Activated CD8-positive, alpha-beta T cell treated with anti-CD3 and anti-CD28 coated beads for 36 hours (primary cell): ENCODE data around the gene EIF4E3. TPM values are rescaled to one million over a fixed set of nuclear protein-coding genes. Genes with fewer than 3 reads are reported as not detected.

Experiments
- ATAC-seq: fragments of 200-7000 bp; cut with Tn5 transposase; one replicate; pipeline ENCODE4 v1.10.0; 2021; ENCODE audit warnings: mild to moderate bottlenecking, moderate library complexity
- CTCF ChIA-PET: fragments of 350-600 bp; sonication (Branson Sonifier 250); formaldehyde crosslinking; loops from one replicate; lab custom pipeline; 2021; ENCODE audit warnings: antibody characterized with exemption; lab: Charles Lee
- POLR2A ChIA-PET: fragments of 350-600 bp; sonication (Branson Sonifier 250); formaldehyde crosslinking; loops from one replicate; lab custom pipeline; 2021; ENCODE audit warnings: antibody characterized with exemption; lab: Charles Lee
- DNase-seq: peaks from one replicate; pipeline ENCODE4 v3.0.0-alpha.2; 2020
- H3K27ac Mint-ChIP-seq: one replicate; pipeline ENCODE4 v1.8.0; 2021; ENCODE audit warnings: mild to moderate bottlenecking, mixed read lengths
- H3K27me3 Mint-ChIP-seq: one replicate; pipeline ENCODE4 v1.8.0; 2021; ENCODE audit warnings: mixed read lengths
- H3K36me3 Mint-ChIP-seq: one replicate; pipeline ENCODE4 v1.8.0; 2021; ENCODE audit warnings: low read depth, mixed read lengths
- H3K4me1 Mint-ChIP-seq: one replicate; pipeline ENCODE4 v1.8.0; 2021; ENCODE audit warnings: low read depth, mixed read lengths
- H3K4me3 Mint-ChIP-seq: one replicate; pipeline ENCODE4 v1.8.0; 2021; ENCODE audit warnings: mild to moderate bottlenecking, moderate library complexity, mixed read lengths
- H3K9me3 Mint-ChIP-seq: one replicate; pipeline ENCODE4 v1.8.0; 2021; ENCODE audit warnings: mixed read lengths
- CTCF ChIP-seq: fragments of 200-600 bp; IDR thresholded peaks from one replicate; pipeline ENCODE4 v1.8.0; 2022; ENCODE audit warnings: antibody characterized with exemption, mild to moderate bottlenecking
- intact Hi-C: fragments of 100-400 bp; cut with micrococcal nuclease; formaldehyde crosslinking; loops from one replicate; pipeline ENCODE4 v1.10.0; 2022
- total RNA-seq, 2 experiments: library from RNA; stranded (reverse); gene quantifications; one replicate each; pipeline ENCODE4 v1.2.3, GENCODE V29; 2021

The EIF4E3 gene
- total RNA-seq, 2 experiments from 2014 or later, result 29.3 to 30.4 TPM

DNA sequence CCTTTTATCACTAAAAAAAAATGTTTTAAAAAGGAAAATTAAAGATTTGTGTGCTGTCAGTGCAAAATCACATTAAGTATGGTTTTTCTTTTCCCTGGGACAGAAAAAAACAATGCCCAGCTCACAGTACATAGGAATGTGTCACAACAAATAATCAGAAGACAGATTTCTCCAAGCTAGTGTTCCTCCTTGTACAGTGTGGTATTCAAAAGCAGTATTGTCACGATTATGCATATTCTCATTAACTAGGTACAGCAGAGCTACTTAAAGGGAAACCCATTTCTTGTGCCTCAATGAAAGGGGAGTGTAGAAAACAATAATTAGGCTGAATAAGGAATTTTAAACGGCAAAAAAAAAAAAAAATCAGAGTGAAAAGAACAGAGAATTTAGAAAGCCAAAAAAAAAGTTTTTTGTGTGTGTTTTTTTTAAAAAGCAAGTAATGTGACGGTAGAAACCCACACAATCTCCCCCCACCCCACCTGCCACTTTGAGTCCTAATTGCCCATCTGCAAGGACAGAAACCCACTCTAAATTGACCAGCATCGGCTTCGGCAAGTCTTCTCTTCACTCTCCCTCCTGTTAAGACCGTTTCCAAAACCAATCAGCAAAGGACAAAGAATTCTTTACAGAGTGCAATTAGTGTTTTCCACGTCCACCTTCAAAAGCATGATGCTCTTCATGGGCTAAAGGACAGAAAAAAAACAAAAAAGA, 41.0 kb downstream of the EIF4E3 start:
- no peak for TF ChIP-seq CTCF
- H3K4me1 Mint-ChIP-seq, result peaks cover 13% of the 10 kb centered on the region
- H3K27ac Mint-ChIP-seq, result peak overlapping the region; percentile 2
- H3K36me3 Mint-ChIP-seq, result peaks cover 17% of the 10 kb centered on the region
- ChIA-PET CTCF (interaction anchor here (1.1 to 2.0 kb wide), 4 partner anchors 10 to 1134 kb away, joined by 4 to 5 read pairs (median 4); no protein-coding TSS in a partner anchor), POLR2A (no interaction called here)
- no peak overlapping the region for H3K4me3 Mint-ChIP-seq
- ATAC-seq, result no peak
- intact Hi-C loops, result no loop called here
- DNase-seq, result no peak
- no peaks in the 10 kb centered on the region for H3K9me3 Mint-ChIP-seq
- no peaks in the 10 kb centered on the region for H3K27me3 Mint-ChIP-seq

- Mint-ChIP-seq H3K36me3 (peaks cover 1% of the 10 kb centered on the region), H3K4me1 (peaks cover 8% of the 10 kb centered on the region), H3K27ac (no peak overlapping the region), H3K4me3 (no peak overlapping the region), H3K9me3 (no peaks in the 10 kb centered on the region), H3K27me3 (no peaks in the 10 kb centered on the region)
- DNase-seq, result peak; percentile 74
- intact Hi-C loops, result no loop called here
- peak; percentile 84 for ATAC-seq
- TF ChIP-seq CTCF, result peak; percentile 63
- CTCF ChIA-PET, result interaction anchor here (0.6 to 2.2 kb wide), 34 partner anchors 12 to 1617 kb away, joined by 3 to 13 read pairs (median 4); no protein-coding TSS in a partner anchor
- POLR2A ChIA-PET, result interaction anchor here (0.7 kb wide), 1 partner anchor 198 kb away, joined by 3 read pairs; no protein-coding TSS in a partner anchor
Measured at GRCh38 chr3:71681224-71681668, 44.0 kb downstream of the EIF4E3 start.

DNA sequence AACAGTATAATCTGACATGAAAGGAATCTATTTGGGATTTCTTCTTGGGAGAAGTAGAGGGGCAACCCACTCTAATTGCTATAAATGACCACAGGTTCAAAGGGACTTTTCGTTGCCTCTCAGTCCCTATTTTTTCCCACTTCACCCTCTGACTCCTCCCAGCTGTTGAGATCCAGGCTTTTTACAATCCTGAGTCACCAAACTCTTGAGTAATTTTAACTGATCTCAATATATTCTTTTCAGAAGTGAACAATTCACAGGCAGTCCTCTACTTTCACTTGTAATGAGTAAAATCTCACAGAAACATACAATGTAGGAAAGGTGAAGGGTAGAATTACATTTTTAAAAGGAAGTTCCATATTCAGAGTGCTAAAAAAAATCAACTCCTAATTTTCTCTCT, 44.6 kb downstream of the EIF4E3 start:
- Mint-ChIP-seq H3K9me3 (no peaks in the 10 kb centered on the region), H3K4me1 (peaks cover 8% of the 10 kb centered on the region), H3K27me3 (no peaks in the 10 kb centered on the region), H3K27ac (no peak overlapping the region), H3K4me3 (no peak overlapping the region), H3K36me3 (peaks cover 4% of the 10 kb centered on the region)
- intact Hi-C loops, result no loop called here
- ChIA-PET CTCF (interaction anchor here (0.8 to 2.2 kb wide), 29 partner anchors 13 to 1616 kb away, joined by 3 to 13 read pairs (median 4); no protein-coding TSS in a partner anchor), POLR2A (interaction anchor here (0.7 kb wide), 1 partner anchor 198 kb away, joined by 3 read pairs; no protein-coding TSS in a partner anchor)
- ATAC-seq, result no peak
- no peak for TF ChIP-seq CTCF
- no peak for DNase-seq

- no peaks in the 10 kb centered on the region for H3K27me3 Mint-ChIP-seq
- ATAC-seq (no peak), DNase-seq (no peak)
- intact Hi-C loops, result no loop called here
- no peaks in the 10 kb centered on the region for H3K9me3 Mint-ChIP-seq
- POLR2A ChIA-PET, result no interaction called here
- H3K4me1 Mint-ChIP-seq, result peaks cover 6% of the 10 kb centered on the region
- H3K27ac Mint-ChIP-seq, result no peak overlapping the region
- CTCF ChIA-PET, result no interaction called here
- no peak overlapping the region for H3K4me3 Mint-ChIP-seq
- TF ChIP-seq CTCF, result no peak
- H3K36me3 Mint-ChIP-seq, result peaks cover 5% of the 10 kb centered on the region
Measured at GRCh38 chr3:71676931-71677330, 48.3 kb downstream of the EIF4E3 start.

DNA sequence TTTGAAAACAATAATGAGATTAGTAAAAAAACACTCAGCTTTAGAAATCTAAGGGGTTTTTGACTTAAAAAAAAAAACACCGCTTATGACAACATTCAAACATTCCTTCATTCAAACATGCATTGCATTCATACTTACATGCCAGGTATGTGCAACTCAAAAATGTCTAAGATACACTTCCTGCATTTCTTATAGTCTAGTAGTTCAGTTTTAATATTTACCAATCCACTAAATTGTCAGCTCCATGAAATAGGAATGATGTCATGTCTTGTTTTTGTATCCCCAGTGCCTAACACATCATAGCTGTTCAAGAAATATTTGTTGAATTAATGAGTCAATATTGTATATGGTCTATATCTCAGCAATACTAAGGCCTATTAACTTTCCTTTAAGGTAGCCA, 51.7 kb downstream of the EIF4E3 start:
- no peak overlapping the region for H3K27ac Mint-ChIP-seq
- intact Hi-C loops, result no loop called here
- H3K27me3 Mint-ChIP-seq, result no peaks in the 10 kb centered on the region
- TF ChIP-seq CTCF, result no peak
- POLR2A ChIA-PET, result no interaction called here
- no peak overlapping the region for H3K4me3 Mint-ChIP-seq
- no peaks in the 10 kb centered on the region for H3K4me1 Mint-ChIP-seq
- no peak for DNase-seq
- no peak for ATAC-seq
- no peaks in the 10 kb centered on the region for H3K9me3 Mint-ChIP-seq
- CTCF ChIA-PET, result no interaction called here
- peaks cover 3% of the 10 kb centered on the region for H3K36me3 Mint-ChIP-seq
